IMR-90 (cell line): Measurements from ENCODE around the gene RMND1. TPM values are rescaled to one million over a fixed set of nuclear protein-coding genes. Genes with fewer than 3 reads are reported as not detected.

Source experiments
- ATAC-seq: fragments of 200-7000 bp; cut with Tn5 transposase; 2 replicates; pipeline ENCODE4 v1.9.1; 2020; ENCODE audit warnings: low read depth, mild to moderate bottlenecking, moderate library complexity
- BruUV-seq: library from RNA; stranded (reverse); fragments of 400-500 nt; replicated peaks from 2 replicates; lab custom pipeline; 2021; lab: Mats Ljungman, UMichigan
- CTCF ChIA-PET: fragments of 300-600 bp; formaldehyde crosslinking; extraction: SDS; loops from one replicate; lab custom pipeline; 2021; ENCODE audit warnings: antibody characterized with exemption; lab: Yijun Ruan, JAX
- POLR2A ChIA-PET: fragments of 300-600 bp; sonication (Branson Sonifier 250); formaldehyde crosslinking; loops from one replicate; lab custom pipeline; 2022; ENCODE audit warnings: antibody characterized with exemption; ENCODE audit not compliant: unreplicated experiment; lab: Charles Lee
- DNase-seq: peaks from one replicate; pipeline ENCODE4 v3.0.0; 2013
- H2AFZ ChIP-seq: replicated peaks from 2 replicates; pipeline ENCODE3; 2013; ENCODE audit warnings: low read length, mild to moderate bottlenecking; ENCODE audit not compliant: poor library complexity
- H2AK5ac ChIP-seq: 2 replicates; pipeline ENCODE4 v1.6.1; 2013; ENCODE audit warnings: low read depth, low read length, inconsistent platforms
- H2AK9ac ChIP-seq: replicated peaks from 2 replicates; pipeline ENCODE3; 2013; ENCODE audit warnings: mild to moderate bottlenecking, low read depth, low read length, moderate library complexity; ENCODE audit not compliant: poor library complexity
- H2BK120ac ChIP-seq: 2 replicates; pipeline ENCODE4 v1.6.1; 2013; ENCODE audit warnings: low read depth, low read length, inconsistent platforms
- H2BK15ac ChIP-seq: 3 replicates; pipeline ENCODE4 v1.6.1; 2013; ENCODE audit warnings: low read depth, low read length, inconsistent platforms
- H2BK20ac ChIP-seq: 2 replicates; pipeline ENCODE4 v1.6.1; 2013; ENCODE audit warnings: low read depth, mild to moderate bottlenecking, inconsistent platforms, low read length, moderate library complexity
- H2BK5ac ChIP-seq: 2 replicates; pipeline ENCODE4 v1.6.1; 2013; ENCODE audit warnings: mild to moderate bottlenecking, low read depth, low read length, inconsistent platforms; ENCODE audit not compliant: poor library complexity, severe bottlenecking
- H3K14ac ChIP-seq: replicated peaks from 2 replicates; pipeline ENCODE4 v1.6.1; 2013; ENCODE audit warnings: low read depth, low read length, inconsistent platforms
- H3K18ac ChIP-seq: 2 replicates; pipeline ENCODE4 v1.6.1; 2013; ENCODE audit warnings: low read depth, low read length, control low read depth
- H3K23ac ChIP-seq: 2 replicates; pipeline ENCODE4 v1.6.1; 2013; ENCODE audit warnings: low read depth, low read length, inconsistent platforms
- H3K27ac ChIP-seq: 2 replicates; pipeline ENCODE4 v1.5.1; 2013; ENCODE audit warnings: mild to moderate bottlenecking, control low read depth, low read length; ENCODE audit not compliant: insufficient read depth
- H3K27me3 ChIP-seq: 2 replicates; pipeline ENCODE4 v1.6.1; 2013; ENCODE audit warnings: low read length; ENCODE audit not compliant: control insufficient read depth, insufficient read depth
- H3K36me3 ChIP-seq: 2 replicates; pipeline ENCODE4 v1.6.1; 2013; ENCODE audit warnings: low read length, mixed read lengths; ENCODE audit not compliant: control insufficient read depth, insufficient read depth
- H3K4ac ChIP-seq: 2 replicates; pipeline ENCODE4 v1.6.1; 2013; ENCODE audit warnings: low read depth, low read length, inconsistent platforms
- H3K4me1 ChIP-seq: 2 replicates; pipeline ENCODE4 v1.6.1; 2013; ENCODE audit warnings: low read length, mixed read lengths; ENCODE audit not compliant: control insufficient read depth, insufficient read depth
- H3K4me2 ChIP-seq: 2 replicates; pipeline ENCODE4 v1.6.1; 2013; ENCODE audit warnings: low read depth, mild to moderate bottlenecking, control low read depth, low read length, moderate library complexity
- H3K4me3 ChIP-seq: 2 replicates; pipeline ENCODE4 v1.5.1; 2013; ENCODE audit warnings: low read depth, mild to moderate bottlenecking, control low read depth, low read length, moderate library complexity; ENCODE audit not compliant: insufficient read depth
- H3K56ac ChIP-seq: 2 replicates; pipeline ENCODE4 v1.6.1; 2013; ENCODE audit warnings: low read length, inconsistent platforms; ENCODE audit not compliant: insufficient read depth; ENCODE audit errors: extremely low read depth
- H3K79me1 ChIP-seq, 2 experiments: 2 replicates each; pipeline ENCODE4 v1.6.1; 2013; ENCODE audit warnings: low read length in 2 of 2, inconsistent platforms in 1 of 2, low read depth in 1 of 2
- H3K9ac ChIP-seq: 2 replicates; pipeline ENCODE4 v1.6.1; 2013; ENCODE audit warnings: low read depth, low read length, control low read depth
- H3K9me1 ChIP-seq: 2 replicates; pipeline ENCODE4 v1.6.1; 2013; ENCODE audit warnings: low read length, inconsistent platforms; ENCODE audit not compliant: insufficient read depth
- H3K9me3 ChIP-seq: 2 replicates; pipeline ENCODE4 v1.6.1; 2013; ENCODE audit warnings: low read length; ENCODE audit not compliant: control insufficient read depth, insufficient read depth
- H4K20me1 ChIP-seq: 2 replicates; pipeline ENCODE4 v1.6.1; 2013; ENCODE audit warnings: low read length, inconsistent platforms; ENCODE audit not compliant: insufficient read depth
- H4K5ac ChIP-seq: 2 replicates; pipeline ENCODE4 v1.6.1; 2013; ENCODE audit warnings: mild to moderate bottlenecking, low read depth, low read length, control low read depth
- H4K8ac ChIP-seq, 2 experiments: 2 replicates each; pipeline ENCODE4 v1.6.1; 2013; ENCODE audit warnings: low read depth in 2 of 2, low read length in 2 of 2, control low read depth in 1 of 2, inconsistent platforms in 1 of 2
- H4K91ac ChIP-seq: 2 replicates; pipeline ENCODE4 v1.6.1; 2013; ENCODE audit warnings: low read depth, low read length, inconsistent platforms; ENCODE audit not compliant: insufficient read depth
- MAFK ChIP-seq: IDR thresholded peaks from 2 replicates; pipeline ENCODE4 v1.6.1; 2012; ENCODE audit warnings: low read depth, low read length, improper control_type of control experiment
- POLR2A ChIP-seq: IDR thresholded peaks from 2 replicates; pipeline ENCODE4 v1.6.1; 2012; ENCODE audit warnings: mild to moderate bottlenecking, low read depth, low read length
- WGBS, 2 experiments: methylation state at CpG; one replicate each; pipeline versions ENCODE4 v1.1.5 to v1.1.7; 2013; ENCODE audit warnings: missing lambda C conversion rate in 2 of 2; ENCODE audit not compliant: insufficient read length in 1 of 2; ENCODE audit errors: extremely low coverage in 2 of 2; 5-methylcytosine and 5-hydroxymethylcytosine counted together
- dilution Hi-C: fragments of 300-500 bp; cut with HindIII; formaldehyde crosslinking; loops from one replicate; pipeline ENCODE4 v1.14.3; 2018; ENCODE audit warnings: low sequenced_read_pairs; ENCODE audit not compliant: unreplicated experiment
- in situ Hi-C: fragments of 300-500 bp; cut with MboI; formaldehyde crosslinking; loops from 3 replicates; pipeline ENCODE4 v1.14.3; 2019; ENCODE audit warnings: low sequenced_read_pairs, inconsistent platforms, mixed read lengths
- intact Hi-C: fragments of 100-400 bp; cut with micrococcal nuclease; formaldehyde crosslinking; loops from 2 replicates; pipeline ENCODE4 v1.10.0; 2022
- polyA plus RNA-seq, 3 experiments: library from polyadenylated mRNA; depleted of rRNA; stranded (reverse); fragments of >200 nt; gene quantifications; 2 replicates each; pipeline ENCODE4 v1.2.3, GENCODE V29; 2012; ENCODE audit warnings: low replicate concordance in 1 of 3
- total RNA-seq: library from RNA; depleted of rRNA; stranded (reverse); fragments of >200 nt; gene quantifications from 2 replicates; pipeline ENCODE4 v1.2.3, GENCODE V29; 2012

The RMND1 gene
- total and polyA plus RNA-seq, 2 of the 4 experiments (the other 2 are of a cell fraction), result 13.1 to 24.6 TPM

DNA sequence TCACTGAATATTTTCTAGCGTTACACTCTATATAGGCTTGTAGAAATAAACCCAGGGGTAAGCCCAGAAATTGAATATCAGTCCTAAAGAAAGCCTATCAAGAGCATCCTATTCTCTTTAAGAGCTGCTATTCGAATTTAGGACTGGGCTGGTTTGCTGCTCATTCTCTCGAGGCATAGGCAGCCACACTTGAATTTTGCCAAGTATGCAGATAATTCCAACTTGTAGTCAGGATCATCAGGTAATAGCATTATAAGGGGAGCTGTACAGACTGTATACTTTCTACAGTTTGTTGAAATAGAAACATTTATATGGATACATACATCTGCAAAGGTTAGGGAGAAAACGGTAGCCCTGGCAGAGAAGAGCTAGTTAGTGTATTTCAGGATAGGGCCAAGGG is 58.5 kb downstream of the RMND1 start:
- DNase-seq (no peak), ATAC-seq (no peak)
- dilution Hi-C loops (no loop called here), intact Hi-C loops (loop anchor here (5.0 kb wide), 2 partner anchors 501 to 704 kb away; no protein-coding TSS in a partner anchor), in situ Hi-C loops (no loop called here)
- Histone ChIP-seq H3K56ac (no peak overlapping the region), H2AK5ac (no peak overlapping the region), H3K4me2 (peak overlapping the region; percentile 96; the same call in 1 of the 2 replicates), H3K4me1 (peaks cover 2% of the 10 kb centered on the region), H4K8ac (no peak overlapping the region), H3K36me3 (peaks cover 2% of the 10 kb centered on the region; the same call in 1 of the 2 replicates), H3K18ac (no peak overlapping the region), H3K27ac (no peak overlapping the region), H3K9ac (no peak overlapping the region), H4K5ac (no peak overlapping the region), H3K4ac (no peak overlapping the region), H4K20me1 (peaks cover 64% of the 10 kb centered on the region), H3K9me3 (no peaks in the 10 kb centered on the region), H2AK9ac (no peak overlapping the region), H2AFZ (no peak overlapping the region), H3K14ac (no peak overlapping the region), H3K4me3 (no peak overlapping the region), H3K9me1 (0 out of 2 replicates have a peak, but pooled peaks cover 10% of the 10 kb centered on the region), H2BK20ac (no peak overlapping the region), H3K23ac (0 out of 2 replicates have a peak overlapping the region, but pooled peaks have one; percentile 27), H2BK120ac (no peak overlapping the region), H3K79me1 (peaks cover 5 to 48% of the 10 kb centered on the region in 2 experiments), H2BK15ac (no peak overlapping the region), H2BK5ac (no peak overlapping the region), H3K27me3 (no peaks in the 10 kb centered on the region), H4K91ac (no peak overlapping the region)
- CTCF ChIA-PET, result interaction anchor here (0.6 kb wide), 1 partner anchor 799 kb away, joined by 3 read pairs; no protein-coding TSS in a partner anchor
- POLR2A ChIA-PET, result no interaction called here
- WGBS, 2 experiments, result no CpG with 5 or more reads among the region's 4 CpGs
- TF ChIP-seq MAFK (peak; percentile 33; the same call in 1 of the 2 replicates), POLR2A (no peak)
- no TSS peak for BruUV-seq
